B cell (primary cell): ENCODE results near the gene PAN3.

Source experiments
- EZH2 ChIP-seq: IDR thresholded peaks from 2 replicates; pipeline ENCODE4 v1.6.1; 2012; ENCODE audit warnings: borderline replicate concordance, low read depth, mild to moderate bottlenecking, moderate library complexity, low read length; ENCODE audit not compliant: insufficient read depth, poor library complexity, severe bottlenecking
- TF ChIP-seq, protein P1 (sequence below): fragments of 200-600 bp; IDR thresholded peaks from one replicate; pipeline ENCODE4 v1.8.0; 2022; ENCODE audit warnings: antibody characterized with exemption, mild to moderate bottlenecking

DNA sequence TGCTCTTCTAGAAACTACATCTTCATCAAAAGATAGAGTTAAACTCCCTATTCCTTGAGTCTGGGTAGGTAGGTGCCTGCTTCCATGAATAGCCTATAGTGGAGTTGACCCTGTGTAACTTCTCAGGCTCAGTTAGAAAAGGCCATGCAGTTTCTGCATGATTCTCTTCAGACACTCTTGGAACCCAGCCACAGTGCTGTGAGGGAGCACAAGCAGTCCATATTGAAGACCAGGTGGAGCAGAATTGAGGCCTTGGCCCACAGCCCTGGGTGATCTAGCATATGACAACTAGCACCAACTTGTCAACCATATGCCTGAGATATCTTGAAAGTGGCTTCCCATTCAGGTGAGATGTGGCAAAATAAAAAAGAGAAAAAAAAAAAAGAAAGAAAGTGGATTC, 10.3 kb upstream of the PAN3 start:
- TF ChIP-seq, protein P1, sequence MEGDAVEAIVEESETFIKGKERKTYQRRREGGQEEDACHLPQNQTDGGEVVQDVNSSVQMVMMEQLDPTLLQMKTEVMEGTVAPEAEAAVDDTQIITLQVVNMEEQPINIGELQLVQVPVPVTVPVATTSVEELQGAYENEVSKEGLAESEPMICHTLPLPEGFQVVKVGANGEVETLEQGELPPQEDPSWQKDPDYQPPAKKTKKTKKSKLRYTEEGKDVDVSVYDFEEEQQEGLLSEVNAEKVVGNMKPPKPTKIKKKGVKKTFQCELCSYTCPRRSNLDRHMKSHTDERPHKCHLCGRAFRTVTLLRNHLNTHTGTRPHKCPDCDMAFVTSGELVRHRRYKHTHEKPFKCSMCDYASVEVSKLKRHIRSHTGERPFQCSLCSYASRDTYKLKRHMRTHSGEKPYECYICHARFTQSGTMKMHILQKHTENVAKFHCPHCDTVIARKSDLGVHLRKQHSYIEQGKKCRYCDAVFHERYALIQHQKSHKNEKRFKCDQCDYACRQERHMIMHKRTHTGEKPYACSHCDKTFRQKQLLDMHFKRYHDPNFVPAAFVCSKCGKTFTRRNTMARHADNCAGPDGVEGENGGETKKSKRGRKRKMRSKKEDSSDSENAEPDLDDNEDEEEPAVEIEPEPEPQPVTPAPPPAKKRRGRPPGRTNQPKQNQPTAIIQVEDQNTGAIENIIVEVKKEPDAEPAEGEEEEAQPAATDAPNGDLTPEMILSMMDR, result no peak
- no peak for TF ChIP-seq EZH2
